Testis (tissue), 3 donors: ENCODE data around the gene ADARB1. TPM values are rescaled to one million over a fixed set of nuclear protein-coding genes. Genes with fewer than 3 reads are reported as not detected.

Experiments used
- DNase-seq: peaks from one replicate; pipeline ENCODE4 v3.0.0-alpha.2; 2019
- H3K27ac ChIP-seq, 2 donors: fragments of 200-600 bp; sonication (generic); one replicate each; pipeline ENCODE4 v1.5.1; 2019
- H3K27me3 ChIP-seq: fragments of 200-600 bp; sonication (generic); one replicate; pipeline ENCODE4 v1.5.1; 2019
- H3K36me3 ChIP-seq: fragments of 200-600 bp; sonication (generic); one replicate; pipeline ENCODE4 v1.5.1; 2017; ENCODE audit warnings: low read depth; ENCODE audit errors: missing control alignments
- H3K4me1 ChIP-seq: fragments of 200-600 bp; sonication (generic); one replicate; pipeline ENCODE4 v1.5.1; 2019
- H3K4me3 ChIP-seq, 2 donors: fragments of 200-600 bp; sonication (generic); one replicate each; pipeline ENCODE4 v1.5.1; 2017 to 2019
- H3K9me3 ChIP-seq: fragments of 200-600 bp; sonication (generic); one replicate; pipeline ENCODE4 v1.5.1; 2017
- CTCF ChIP-seq, 3 experiments: fragments of 450-650 bp in 2 of 3; fragments of 200-600 bp in 1 of 3; sonication (generic) in 1 of 3; IDR thresholded peaks; one replicate each; pipeline ENCODE4 v1.5.1; 2016 to 2019; ENCODE audit warnings: antibody characterized with exemption in 3 of 3, mild to moderate bottlenecking in 2 of 3, moderate library complexity in 1 of 3
- POLR2A ChIP-seq: fragments of 450-650 bp; IDR thresholded peaks from one replicate; pipeline ENCODE4 v1.6.1; 2017; ENCODE audit warnings: antibody characterized with exemption, mild to moderate bottlenecking, moderate library complexity
- WGBS, 2 donors: methylation state at CpG; one replicate each; pipeline ENCODE4 v1.1.5; 2018; 5-methylcytosine and 5-hydroxymethylcytosine counted together
- intact Hi-C: fragments of 100-400 bp; cut with DNase I; formaldehyde crosslinking; loops from one replicate; pipeline ENCODE4 v1.15.1; 2023; ENCODE audit warnings: low total_unique reads
- polyA plus RNA-seq: library from polyadenylated mRNA; stranded (reverse); fragments of 350-450 nt; fragmentation: Illumina TruSeq; extraction: RNeasy Lipid Tissue Mini Kit (QIAGEN cat#74804); gene quantifications from one replicate; pipeline ENCODE4 v1.2.3, GENCODE V29; 2014; ENCODE audit warnings: low read depth, low replicate concordance; ENCODE audit not compliant: insufficient read depth
- total RNA-seq, 2 donors: library from RNA; depleted of rRNA; stranded (reverse); fragments of >200 nt; gene quantifications; one replicate each; pipeline ENCODE4 v1.2.3, GENCODE V29; 2016

Gene ADARB1
- total and polyA plus RNA-seq, 3 donors from 2014 or later: 17.6 to 23.0 (median 17.6) TPM

GRCh38 chr21:45089964-45090363 lies 15.6 kb downstream of the ADARB1 start:
- H3K4me1 ChIP-seq: no peaks in the 10 kb centered on the region
- no peaks in the 10 kb centered on the region for H3K27me3 ChIP-seq
- no peak for DNase-seq
- no peaks in the 10 kb centered on the region for H3K36me3 ChIP-seq
- H3K4me3 ChIP-seq: no peak overlapping the region
- intact Hi-C loops: no loop called here
- H3K27ac ChIP-seq: no peak overlapping the region
- WGBS, 2 donors: 83 to 84% methylated on average over 4 of the region's 4 CpGs
- H3K9me3 ChIP-seq: no peaks in the 10 kb centered on the region
- TF ChIP-seq POLR2A (no peak), CTCF (IDR thresholded peaks at IDR 0.05) (no peak)

- Histone ChIP-seq H3K27me3 (no peaks in the 10 kb centered on the region), H3K4me3 (no peak overlapping the region), H3K9me3 (no peaks in the 10 kb centered on the region), H3K4me1 (no peaks in the 10 kb centered on the region), H3K27ac (no peak overlapping the region), H3K36me3 (no peaks in the 10 kb centered on the region)
- 91 to 95% methylated on average over 4 of the region's 4 CpGs for WGBS, 2 donors
- TF ChIP-seq POLR2A (no peak), CTCF (IDR thresholded peaks at IDR 0.05) (no peak)
- no peak for DNase-seq
- intact Hi-C loops: no loop called here
These were observed 16.6 kb downstream of the ADARB1 start for GRCh38 chr21:45090966-45091365.

- H3K9me3 ChIP-seq: no peaks in the 10 kb centered on the region
- no peaks in the 10 kb centered on the region for H3K36me3 ChIP-seq
- WGBS, 2 donors: 55 to 56% methylated on average over 7 of the region's 7 CpGs
- no peaks in the 10 kb centered on the region for H3K4me1 ChIP-seq
- TF ChIP-seq CTCF (IDR thresholded peaks at IDR 0.05): no peak
- TF ChIP-seq POLR2A: no peak
- H3K27me3 ChIP-seq: no peaks in the 10 kb centered on the region
- intact Hi-C loops: no loop called here
- no peak for DNase-seq
- H3K4me3 ChIP-seq: no peak overlapping the region
- no peak overlapping the region for H3K27ac ChIP-seq
These were observed 17.4 kb downstream of the ADARB1 start for GRCh38 chr21:45091550-45092322.

GRCh38 chr21:45093035-45093532 lies 18.7 kb downstream of the ADARB1 start:
- no peak overlapping the region for H3K4me3 ChIP-seq
- H3K4me1 ChIP-seq: no peaks in the 10 kb centered on the region
- H3K27ac ChIP-seq: peak overlapping the region in 1 of 2 donors; percentile 8
- 64% methylated on average over 7 to 12 of the region's 12 CpGs for WGBS, 2 donors
- H3K36me3 ChIP-seq: no peaks in the 10 kb centered on the region
- no peaks in the 10 kb centered on the region for H3K27me3 ChIP-seq
- intact Hi-C loops: no loop called here
- H3K9me3 ChIP-seq: no peaks in the 10 kb centered on the region
- DNase-seq: no peak
- TF ChIP-seq POLR2A (no peak), CTCF (IDR thresholded peaks at IDR 0.05) (no peak)

- no peaks in the 10 kb centered on the region for H3K9me3 ChIP-seq
- H3K36me3 ChIP-seq: no peaks in the 10 kb centered on the region
- H3K27me3 ChIP-seq: no peaks in the 10 kb centered on the region
- DNase-seq: no peak
- H3K4me3 ChIP-seq: no peak overlapping the region
- 48 to 78% methylated on average over 7 of the region's 7 CpGs for WGBS, 2 donors
- no peaks in the 10 kb centered on the region for H3K4me1 ChIP-seq
- intact Hi-C loops: no loop called here
- no peak for TF ChIP-seq POLR2A
- no peak for TF ChIP-seq CTCF (IDR thresholded peaks at IDR 0.05)
- no peak overlapping the region for H3K27ac ChIP-seq
These were observed 20.0 kb downstream of the ADARB1 start for GRCh38 chr21:45094412-45094811.
